GM18873 (cell line): ENCODE measurements around the gene CCZ1B.
"Not testable (repeated sequence)": the region's sequence is repeated elsewhere in the genome, so short reads cannot be mapped to it uniquely, and the experiment has no call there.

Experiments
- ATAC-seq: cut with Tn5 transposase; IDR thresholded peaks from one replicate; pipeline ENCODE4 v1.9.1; 2021; ENCODE audit warnings: mild to moderate bottlenecking, moderate library complexity, moderate number of reproducible peaks; ENCODE audit not compliant: unreplicated experiment, low FRiP score

CCZ1B gene

DNA sequence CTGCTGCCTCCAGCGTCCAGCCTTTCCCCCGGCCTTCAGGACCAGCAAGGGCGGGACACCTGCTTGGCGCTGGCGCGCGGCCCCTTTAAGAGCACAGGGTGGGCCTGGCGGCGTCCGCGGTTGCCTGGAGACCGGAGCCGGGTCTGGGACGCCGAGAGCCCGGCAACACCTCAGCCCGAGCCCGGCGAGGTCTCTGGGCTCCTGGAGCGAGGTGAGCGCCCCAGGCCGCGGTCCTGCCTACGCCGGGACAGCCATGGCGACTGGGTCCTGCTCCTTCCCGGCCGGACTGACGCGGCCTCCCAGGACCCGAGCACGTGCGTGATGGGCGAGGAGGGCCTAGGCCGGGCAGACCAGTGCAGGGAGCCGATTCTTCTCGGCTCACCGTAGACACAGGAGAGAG is 72.1 kb downstream of the CCZ1B start, which contains the start of gene RSPH10B2:
Gene RSPH10B2, plus strand, starts transcription at position 140 of the 400 bp plus-strand sequence. CDS start 3,575 bp downstream, outside the sequence.
- not testable (repeated sequence) for ATAC-seq

GRCh38 chr7:6750173-6750572 is 75.9 kb downstream of the CCZ1B start:
- not testable (repeated sequence) for ATAC-seq

DNA sequence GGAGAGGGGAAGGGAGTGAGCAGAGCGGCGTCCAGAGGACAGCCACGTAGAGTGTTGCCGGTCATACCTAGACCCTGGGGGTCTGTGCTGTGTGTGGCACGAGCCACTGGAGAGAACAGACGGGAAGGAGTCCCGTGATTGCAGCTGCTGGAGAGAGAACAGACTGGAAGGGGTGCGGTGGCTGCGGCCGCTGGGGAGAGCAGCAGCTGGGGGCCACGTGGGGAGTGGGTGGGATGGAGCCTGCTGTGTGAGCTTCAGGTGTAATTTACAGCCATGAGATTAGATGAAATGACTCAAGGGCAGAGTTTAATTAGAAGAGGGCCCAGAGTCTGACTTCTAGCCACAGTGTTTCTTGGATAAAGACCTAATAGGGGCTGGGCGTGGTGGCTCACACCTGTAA is 76.7 kb downstream of the CCZ1B start:
- ATAC-seq = not testable (repeated sequence)
